B cell (primary cell): ENCODE results near the gene GALNT17. TPM values are rescaled to one million over a fixed set of nuclear protein-coding genes. Genes with fewer than 3 reads are reported as not detected.

Source experiments
- ATAC-seq: fragments of 200-7000 bp; cut with Tn5 transposase; one replicate; pipeline ENCODE4 v1.10.0; 2021; ENCODE audit warnings: low read depth, mild to moderate bottlenecking, moderate number of reproducible peaks, moderate library complexity
- CTCF ChIA-PET: fragments of 350-600 bp; sonication (Branson Sonifier 250); formaldehyde crosslinking; loops from one replicate; lab custom pipeline; 2021; ENCODE audit warnings: antibody characterized with exemption, inconsistent platforms; lab: Charles Lee
- POLR2A ChIA-PET: fragments of 350-600 bp; sonication (Branson Sonifier 250); formaldehyde crosslinking; loops from one replicate; lab custom pipeline; 2021; ENCODE audit warnings: antibody characterized with exemption; lab: Charles Lee
- DNase-seq: peaks from one replicate; pipeline ENCODE4 v3.0.0; 2013
- H2AFZ ChIP-seq: 2 replicates; pipeline ENCODE4 v1.6.1; 2012; ENCODE audit warnings: mild to moderate bottlenecking, low read depth, low read length; ENCODE audit not compliant: insufficient read depth, poor library complexity, severe bottlenecking
- H3K27ac ChIP-seq, 2 donors: 1 replicate in 1 of 2; 2 replicates in 1 of 2; pipeline ENCODE4 v1.5.1; 2012 to 2013; ENCODE audit warnings: low read length in 2 of 2, mild to moderate bottlenecking in 2 of 2, moderate library complexity in 1 of 2
- H3K27me3 ChIP-seq, 4 experiments: fragments of 200-600 bp in 1 of 4; sonication (generic) in 1 of 4; replicated peaks in 1 of 4; 1 replicate in 2 of 4; 2 replicates in 2 of 4; pipeline versions ENCODE4 v1.6.1 to v1.7.0; 2013 to 2016; ENCODE audit warnings: low read length in 3 of 4, mild to moderate bottlenecking in 2 of 4, mixed read lengths in 1 of 4, moderate library complexity in 1 of 4; ENCODE audit not compliant: insufficient read depth in 4 of 4, control insufficient read depth in 3 of 4; ENCODE audit errors: control extremely low read depth in 1 of 4
- H3K36me3 ChIP-seq, 2 experiments: replicated peaks in 1 of 2; 1 replicate in 1 of 2; 2 replicates in 1 of 2; pipeline versions ENCODE4 v1.6.1 to v1.7.1; 2013; ENCODE audit warnings: low read length in 1 of 2; ENCODE audit not compliant: insufficient read depth in 2 of 2, control insufficient read depth in 1 of 2; ENCODE audit errors: control extremely low read depth in 1 of 2, extremely low read depth in 1 of 2
- H3K4me1 ChIP-seq, 2 donors: fragments of 200-600 bp in 1 of 2; sonication (generic) in 1 of 2; 1 replicate in 1 of 2; 2 replicates in 1 of 2; pipeline versions ENCODE4 v1.5.1 to v1.6.1; 2013 to 2017; ENCODE audit warnings: low read length in 2 of 2; ENCODE audit not compliant: control insufficient read depth in 2 of 2, insufficient read depth in 2 of 2
- H3K4me2 ChIP-seq: replicated peaks from 2 replicates; pipeline ENCODE3; 2012; ENCODE audit warnings: mild to moderate bottlenecking, low read depth, low read length; ENCODE audit not compliant: poor library complexity, severe bottlenecking
- H3K4me3 ChIP-seq, 5 experiments: fragments of 200-600 bp in 1 of 5; sonication (generic) in 1 of 5; 1 replicate in 3 of 5; 2 replicates in 2 of 5; pipeline versions ENCODE4 v1.5.1 to v1.7.0; 2011 to 2016; ENCODE audit warnings: low read length in 4 of 5, mild to moderate bottlenecking in 4 of 5, low read depth in 2 of 5, control low read depth in 1 of 5, moderate library complexity in 1 of 5; ENCODE audit not compliant: insufficient read depth in 1 of 5; ENCODE audit errors: control extremely low read depth in 1 of 5, extremely low read depth in 1 of 5
- H3K79me2 ChIP-seq: fragments of 200-600 bp; sonication (generic); one replicate; pipeline ENCODE4 v1.6.0; 2016; ENCODE audit warnings: low read length; ENCODE audit not compliant: control insufficient read depth, insufficient read depth
- H3K9ac ChIP-seq: fragments of 200-600 bp; sonication (generic); 2 replicates; pipeline ENCODE4 v1.6.1; 2017; ENCODE audit warnings: mild to moderate bottlenecking, low read length, moderate library complexity
- H3K9me3 ChIP-seq, 3 donors: one replicate each; pipeline versions ENCODE4 v1.6.1 to v1.7.1; 2013; ENCODE audit warnings: low read length in 2 of 3; ENCODE audit not compliant: control insufficient read depth in 2 of 3, insufficient read depth in 1 of 3; ENCODE audit errors: control extremely low read depth in 1 of 3
- H4K20me1 ChIP-seq: 2 replicates; pipeline ENCODE4 v1.6.0; 2012; ENCODE audit warnings: mild to moderate bottlenecking, low read length; ENCODE audit not compliant: insufficient read depth, control insufficient read depth, poor library complexity, severe bottlenecking
- H3K27ac Mint-ChIP-seq: one replicate; pipeline ENCODE4 v1.8.0; 2021; ENCODE audit warnings: mixed read lengths
- H3K27me3 Mint-ChIP-seq: one replicate; pipeline ENCODE4 v1.8.0; 2021; ENCODE audit warnings: mixed read lengths
- H3K4me1 Mint-ChIP-seq: one replicate; pipeline ENCODE4 v1.8.0; 2021; ENCODE audit warnings: mixed read lengths
- H3K4me3 Mint-ChIP-seq: one replicate; pipeline ENCODE4 v1.8.0; 2021; ENCODE audit warnings: mixed read lengths
- H3K9me3 Mint-ChIP-seq: one replicate; pipeline ENCODE4 v1.8.0; 2022; ENCODE audit warnings: mixed read lengths; ENCODE audit not compliant: insufficient read depth
- CTCF ChIP-seq: fragments of 200-600 bp; IDR thresholded peaks from one replicate; pipeline ENCODE4 v1.8.0; 2022; ENCODE audit warnings: antibody characterized with exemption, mild to moderate bottlenecking
- EZH2 ChIP-seq: IDR thresholded peaks from 2 replicates; pipeline ENCODE4 v1.6.1; 2012; ENCODE audit warnings: borderline replicate concordance, low read depth, mild to moderate bottlenecking, moderate library complexity, low read length; ENCODE audit not compliant: insufficient read depth, poor library complexity, severe bottlenecking
- WGBS: methylation state at CpG from one replicate; pipeline ENCODE4 v1.1.5; 2013; ENCODE audit warnings: missing lambda C conversion rate; ENCODE audit not compliant: insufficient coverage; 5-methylcytosine and 5-hydroxymethylcytosine counted together
- intact Hi-C: fragments of 100-400 bp; cut with micrococcal nuclease; formaldehyde crosslinking; loops from one replicate; pipeline ENCODE4 v1.10.0; 2022
- polyA plus RNA-seq: library from polyadenylated mRNA; depleted of rRNA; stranded (reverse); fragments of >200 nt; gene quantifications from 2 replicates; pipeline ENCODE4 v1.2.3, GENCODE V29; 2012
- total RNA-seq, 2 donors: library from RNA; stranded (reverse); fragments of 120-200 nt in 1 of 2; gene quantifications; 1 replicate in 1 of 2; 2 replicates in 1 of 2; pipeline versions ENCODE4 v1.2.3 to v1.2.4, GENCODE V29; 2013 to 2022

GALNT17 gene
- total and polyA plus RNA-seq, 2 donors (not counting 1 experiment from before 2014, with no cell fraction given): not detected

GRCh38 chr7:71216211-71216610 is 84.3 kb downstream of the GALNT17 start:
- no peak for DNase-seq
- Mint-ChIP-seq H3K4me3 (no peak overlapping the region), H3K27ac (no peak overlapping the region), H3K27me3 (no peaks in the 10 kb centered on the region), H3K9me3 (peaks cover 12% of the 10 kb centered on the region), H3K4me1 (no peaks in the 10 kb centered on the region)
- no peak for TF ChIP-seq EZH2
- no peak for TF ChIP-seq CTCF
- Histone ChIP-seq H3K36me3 (no peaks in the 10 kb centered on the region), H3K9me3 (peaks cover 0 to 21% (median 6%) of the 10 kb centered on the region in 3 donors), H3K27ac (no peak overlapping the region), H3K4me3 (no peak overlapping the region), H3K27me3 (no peaks in the 10 kb centered on the region), H3K4me2 (no peak overlapping the region), H3K79me2 (no peaks in the 10 kb centered on the region), H4K20me1 (no peaks in the 10 kb centered on the region), H3K9ac (no peak overlapping the region), H2AFZ (no peak overlapping the region), H3K4me1 (no peaks in the 10 kb centered on the region)
- no peak for ATAC-seq
- WGBS: 100% methylated on average over 1 of the region's 4 CpGs
- intact Hi-C loops: no loop called here
- POLR2A ChIA-PET: no interaction called here
- CTCF ChIA-PET: no interaction called here

DNA sequence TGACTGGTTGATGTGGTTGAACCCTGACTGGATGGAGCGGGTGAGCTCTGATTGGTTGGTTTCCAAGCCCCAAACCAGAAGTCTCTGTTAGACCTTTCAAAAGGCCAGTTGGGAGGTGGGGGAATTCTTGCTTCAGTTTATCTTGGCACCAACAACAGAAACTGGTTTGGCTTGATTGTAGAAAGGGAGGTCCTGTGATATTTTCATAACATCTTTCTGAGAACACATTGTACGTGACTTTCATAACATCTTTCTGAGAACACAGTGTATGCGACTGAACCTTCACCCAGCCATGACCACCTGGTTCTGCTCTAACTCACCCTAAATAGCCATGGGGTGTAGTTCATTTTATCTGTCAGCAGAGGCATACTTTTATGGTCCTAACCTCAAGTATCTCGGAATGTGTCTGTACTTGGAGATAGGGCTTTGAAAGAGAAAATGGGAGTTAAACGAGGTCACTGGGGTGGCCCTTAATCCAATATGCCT is 88.3 kb downstream of the GALNT17 start:
- DNase-seq (no peak), ATAC-seq (no peak)
- ChIA-PET POLR2A (no interaction called here), CTCF (no interaction called here)
- Histone ChIP-seq H2AFZ (no peak overlapping the region), H3K27ac (no peak overlapping the region), H3K4me2 (no peak overlapping the region), H3K79me2 (no peaks in the 10 kb centered on the region), H3K36me3 (no peaks in the 10 kb centered on the region), H3K4me1 (no peaks in the 10 kb centered on the region), H4K20me1 (no peaks in the 10 kb centered on the region), H3K4me3 (no peak overlapping the region), H3K27me3 (no peaks in the 10 kb centered on the region), H3K9ac (no peak overlapping the region), H3K9me3 (peaks cover 0 to 38% (median 6%) of the 10 kb centered on the region in 3 donors)
- peaks cover 8% of the 10 kb centered on the region for H3K9me3 Mint-ChIP-seq
- 100% methylated on average over 1 of the region's 5 CpGs for WGBS
- H3K4me3 Mint-ChIP-seq: no peak overlapping the region
- intact Hi-C loops: no loop called here
- H3K27ac Mint-ChIP-seq: no peak overlapping the region
- H3K4me1 Mint-ChIP-seq: no peaks in the 10 kb centered on the region
- no peaks in the 10 kb centered on the region for H3K27me3 Mint-ChIP-seq
- no peak for TF ChIP-seq EZH2
- no peak for TF ChIP-seq CTCF
